Measurements from ENCODE around the gene SYT2. TPM values are rescaled to one million over a fixed set of nuclear protein-coding genes. Genes with fewer than 3 reads are reported as not detected.
"Not testable (repeated sequence)": the region's sequence is repeated elsewhere in the genome, so short reads cannot be mapped to it uniquely, and the experiment has no call there.

The SYT2 gene
- polyA plus RNA-seq, 1 of the 3 experiments (the other 2 are of a cell fraction): 0.03 TPM

GRCh38 chr1:202547215-202547614 is 163.0 kb downstream of the SYT2 start:
- ChIA-PET CTCF (no interaction called here), POLR2A (no interaction called here)
- Histone ChIP-seq H2AFZ (ENCODE audit: low read depth) (no peak overlapping the region), H3K4me3 (ENCODE audit: low read depth in 2 of 2, low read length in 1 of 2) (no peak overlapping the region), H3K27ac (ENCODE audit: low read depth in 2 of 2, low read length in 1 of 2) (peak overlapping the region in 1 of 2 experiments; percentile 39; a peak in 1 of 4 replicates), H3K36me3 (replicated peaks in 1 of 2; ENCODE audit: control insufficient read depth in 1 of 2, insufficient read depth in 2 of 2, low read length in 1 of 2) (no peaks in the 10 kb centered on the region), H3K4me1 (ENCODE audit: control insufficient read depth in 1 of 2, insufficient read depth in 2 of 2, low read depth in 1 of 2, low read length in 1 of 2) (peaks cover 7 to 8% of the 10 kb centered on the region in 2 experiments), H3K27me3 (ENCODE audit: insufficient read depth) (no peaks in the 10 kb centered on the region), H3K9me2 (no peaks in the 10 kb centered on the region), H3K9me3 (no peaks in the 10 kb centered on the region), H3K9ac (no peak overlapping the region), H3F3A (replicated peaks; ENCODE audit: insufficient read depth) (peaks cover 3% of the 10 kb centered on the region), H3K4me2 (no peak overlapping the region), H4K20me1 (ENCODE audit: insufficient read depth) (no peaks in the 10 kb centered on the region), H3K79me2 (ENCODE audit: insufficient read depth) (no peaks in the 10 kb centered on the region)
- TF ChIP-seq FOSL2 (IDR thresholded peaks at IDR 0.05; ENCODE audit: borderline replicate concordance, low read depth) (no peak), ELF1 (IDR thresholded peaks at IDR 0.05) (no peak), SMC3 (IDR thresholded peaks at IDR 0.05; ENCODE audit: low read depth, low read length) (no peak), IRF3 (IDR thresholded peaks at IDR 0.05; ENCODE audit: low read depth, low read length) (no peak), SIN3A (IDR thresholded peaks at IDR 0.05; ENCODE audit: borderline replicate concordance, low read depth, low read length) (no peak), GATA2 (CRISPR knock-in tag; IDR thresholded peaks at IDR 0.05) (no peak), TEAD4 (IDR thresholded peaks at IDR 0.05; ENCODE audit: borderline replicate concordance, insufficient read depth) (no peak), NFIC (IDR thresholded peaks at IDR 0.05; ENCODE audit: borderline replicate concordance) (no peak), EP300 (IDR thresholded peaks at IDR 0.05; ENCODE audit: borderline replicate concordance in 1 of 2, low read depth in 1 of 2, low read length in 1 of 2) (no peak), RFX5 (IDR thresholded peaks at IDR 0.05; ENCODE audit: low read length) (no peak), FOXM1 (IDR thresholded peaks at IDR 0.05; ENCODE audit: low read depth) (no peak), FOXJ3 (CRISPR knock-in tag; IDR thresholded peaks at IDR 0.05) (no peak), PBX3 (IDR thresholded peaks at IDR 0.05) (no peak), TAF1 (IDR thresholded peaks at IDR 0.05; ENCODE audit: borderline replicate concordance, low read depth, low read length) (no peak), TCF12 (IDR thresholded peaks at IDR 0.05) (no peak), MXI1 (IDR thresholded peaks at IDR 0.05; ENCODE audit: low read depth, low read length) (no peak), NRF1 (IDR thresholded peaks at IDR 0.05; ENCODE audit: low read depth, low read length) (no peak)
- DNase-seq: no peak

GRCh38 chr1:202546796-202547195 is 163.5 kb downstream of the SYT2 start:
- DNase-seq; CTCF ChIA-PET; H3K4me3 ChIP-seq (ENCODE audit: low read depth in 2 of 2, low read length in 1 of 2); H3K27ac ChIP-seq (ENCODE audit: low read depth in 2 of 2, low read length in 1 of 2); H3K27me3 ChIP-seq (ENCODE audit: insufficient read depth); H3K4me1 ChIP-seq (ENCODE audit: control insufficient read depth in 1 of 2, insufficient read depth in 2 of 2, low read depth in 1 of 2, low read length in 1 of 2); H3K9ac ChIP-seq; H3K36me3 ChIP-seq (replicated peaks in 1 of 2; ENCODE audit: control insufficient read depth in 1 of 2, insufficient read depth in 2 of 2, low read length in 1 of 2); H4K20me1 ChIP-seq (ENCODE audit: insufficient read depth); H3K4me2 ChIP-seq; H3K9me3 ChIP-seq; POLR2A ChIA-PET; H3K79me2 ChIP-seq (ENCODE audit: insufficient read depth); H2AFZ ChIP-seq (ENCODE audit: low read depth); H3F3A ChIP-seq (replicated peaks; ENCODE audit: insufficient read depth); H3K9me2 ChIP-seq: not testable (repeated sequence)
- WGBS (ENCODE audit: low lambda C conversion rate): 69% methylated on average over 3 of the region's 3 CpGs

GRCh38 chr1:202546377-202546776 is 163.9 kb downstream of the SYT2 start:
- WGBS (ENCODE audit: low lambda C conversion rate): 86% methylated on average over 3 of the region's 3 CpGs
- H2AFZ ChIP-seq (ENCODE audit: low read depth); H3K36me3 ChIP-seq (replicated peaks in 1 of 2; ENCODE audit: control insufficient read depth in 1 of 2, insufficient read depth in 2 of 2, low read length in 1 of 2); CTCF ChIA-PET; POLR2A ChIA-PET; H3K4me2 ChIP-seq; H3F3A ChIP-seq (replicated peaks; ENCODE audit: insufficient read depth); H4K20me1 ChIP-seq (ENCODE audit: insufficient read depth); H3K9me2 ChIP-seq; H3K27ac ChIP-seq (ENCODE audit: low read depth in 2 of 2, low read length in 1 of 2); DNase-seq; H3K27me3 ChIP-seq (ENCODE audit: insufficient read depth); H3K9ac ChIP-seq; H3K4me3 ChIP-seq (ENCODE audit: low read depth in 2 of 2, low read length in 1 of 2); H3K9me3 ChIP-seq; H3K79me2 ChIP-seq (ENCODE audit: insufficient read depth); H3K4me1 ChIP-seq (ENCODE audit: control insufficient read depth in 1 of 2, insufficient read depth in 2 of 2, low read depth in 1 of 2, low read length in 1 of 2): not testable (repeated sequence)

- H3K9me2 ChIP-seq, CTCF ChIA-PET: not testable (repeated sequence)
- 96% methylated on average over 3 of the region's 3 CpGs for WGBS (ENCODE audit: low lambda C conversion rate)
Observed at GRCh38 chr1:202545647-202546303, 164.5 kb downstream of the SYT2 start.

More at GRCh38 chr1:202545647-202546303, 164.5 kb downstream of the SYT2 start:
- H3F3A ChIP-seq (replicated peaks; ENCODE audit: insufficient read depth); H3K27me3 ChIP-seq (ENCODE audit: insufficient read depth); H3K4me2 ChIP-seq; POLR2A ChIA-PET; H3K27ac ChIP-seq (ENCODE audit: low read depth in 2 of 2, low read length in 1 of 2); H3K4me3 ChIP-seq (ENCODE audit: low read depth in 2 of 2, low read length in 1 of 2); DNase-seq; H3K36me3 ChIP-seq (replicated peaks in 1 of 2; ENCODE audit: control insufficient read depth in 1 of 2, insufficient read depth in 2 of 2, low read length in 1 of 2); H3K9ac ChIP-seq; H3K9me3 ChIP-seq; H4K20me1 ChIP-seq (ENCODE audit: insufficient read depth); H2AFZ ChIP-seq (ENCODE audit: low read depth); H3K4me1 ChIP-seq (ENCODE audit: control insufficient read depth in 1 of 2, insufficient read depth in 2 of 2, low read depth in 1 of 2, low read length in 1 of 2); H3K79me2 ChIP-seq (ENCODE audit: insufficient read depth): not testable (repeated sequence)

Data from SK-N-SH (cell line).